ENCODE data around the gene UNC5B. TPM values are rescaled to one million over a fixed set of nuclear protein-coding genes. Genes with fewer than 3 reads are reported as not detected.

UNC5B gene
- total RNA-seq, 1 experiment from 2014 or later: 49.6 TPM

DNA sequence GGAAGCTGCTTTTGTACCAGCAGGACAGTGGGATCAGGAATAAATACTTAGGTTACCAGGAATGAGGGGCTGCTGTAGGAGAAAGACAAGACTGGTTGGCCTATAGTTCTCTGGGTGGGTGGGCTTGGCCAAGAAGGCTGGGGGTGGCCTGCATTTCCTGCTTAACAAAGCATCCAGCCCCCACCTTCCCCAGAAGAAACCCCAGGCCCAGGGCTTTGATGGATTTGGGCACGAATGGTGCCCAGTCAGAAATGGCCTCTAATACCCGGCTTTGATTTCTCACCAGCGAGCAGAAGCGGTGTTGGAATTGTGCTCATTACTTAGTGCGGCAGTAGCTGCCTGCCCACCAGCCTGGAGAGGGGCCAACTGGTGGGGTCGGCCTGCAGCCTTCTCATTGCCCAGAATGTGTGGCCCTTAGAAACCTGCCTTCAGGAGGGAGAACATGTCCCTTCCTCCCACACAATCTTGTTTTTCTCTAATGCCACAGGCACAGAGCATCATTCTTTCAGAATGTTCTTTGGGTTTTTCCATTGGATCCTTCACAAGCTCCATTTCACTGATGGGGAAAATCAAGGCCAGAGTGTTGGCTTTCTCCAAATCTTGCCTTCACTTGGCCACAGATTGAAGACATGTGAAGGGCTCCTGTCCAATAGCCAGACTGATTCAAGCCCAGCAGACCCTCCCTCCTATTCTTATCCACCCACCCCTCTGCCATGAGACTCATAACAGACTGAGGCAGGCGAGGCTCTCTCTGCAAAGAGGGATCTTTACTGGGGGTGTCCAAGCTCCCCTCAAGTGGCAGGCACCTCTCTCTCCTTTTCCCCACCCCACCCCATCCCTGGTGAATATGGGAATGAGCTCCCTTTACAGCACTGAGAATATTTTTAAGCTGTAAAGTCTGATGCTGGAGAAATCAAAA, 2.5 kb downstream of the UNC5B start:
- DNase-seq (ENCODE audit: low spot score) (no peak), ATAC-seq (no peak)
- H3K4me3 Mint-ChIP-seq: peak overlapping the region; percentile 87
- TF ChIP-seq, protein P1, sequence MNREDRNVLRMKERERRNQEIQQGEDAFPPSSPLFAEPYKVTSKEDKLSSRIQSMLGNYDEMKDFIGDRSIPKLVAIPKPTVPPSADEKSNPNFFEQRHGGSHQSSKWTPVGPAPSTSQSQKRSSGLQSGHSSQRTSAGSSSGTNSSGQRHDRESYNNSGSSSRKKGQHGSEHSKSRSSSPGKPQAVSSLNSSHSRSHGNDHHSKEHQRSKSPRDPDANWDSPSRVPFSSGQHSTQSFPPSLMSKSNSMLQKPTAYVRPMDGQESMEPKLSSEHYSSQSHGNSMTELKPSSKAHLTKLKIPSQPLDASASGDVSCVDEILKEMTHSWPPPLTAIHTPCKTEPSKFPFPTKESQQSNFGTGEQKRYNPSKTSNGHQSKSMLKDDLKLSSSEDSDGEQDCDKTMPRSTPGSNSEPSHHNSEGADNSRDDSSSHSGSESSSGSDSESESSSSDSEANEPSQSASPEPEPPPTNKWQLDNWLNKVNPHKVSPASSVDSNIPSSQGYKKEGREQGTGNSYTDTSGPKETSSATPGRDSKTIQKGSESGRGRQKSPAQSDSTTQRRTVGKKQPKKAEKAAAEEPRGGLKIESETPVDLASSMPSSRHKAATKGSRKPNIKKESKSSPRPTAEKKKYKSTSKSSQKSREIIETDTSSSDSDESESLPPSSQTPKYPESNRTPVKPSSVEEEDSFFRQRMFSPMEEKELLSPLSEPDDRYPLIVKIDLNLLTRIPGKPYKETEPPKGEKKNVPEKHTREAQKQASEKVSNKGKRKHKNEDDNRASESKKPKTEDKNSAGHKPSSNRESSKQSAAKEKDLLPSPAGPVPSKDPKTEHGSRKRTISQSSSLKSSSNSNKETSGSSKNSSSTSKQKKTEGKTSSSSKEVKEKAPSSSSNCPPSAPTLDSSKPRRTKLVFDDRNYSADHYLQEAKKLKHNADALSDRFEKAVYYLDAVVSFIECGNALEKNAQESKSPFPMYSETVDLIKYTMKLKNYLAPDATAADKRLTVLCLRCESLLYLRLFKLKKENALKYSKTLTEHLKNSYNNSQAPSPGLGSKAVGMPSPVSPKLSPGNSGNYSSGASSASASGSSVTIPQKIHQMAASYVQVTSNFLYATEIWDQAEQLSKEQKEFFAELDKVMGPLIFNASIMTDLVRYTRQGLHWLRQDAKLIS (CRISPR knock-in tag; IDR thresholded peaks at IDR 0.05; ENCODE audit: borderline replicate concordance): no peak
- TF ChIP-seq RORB (CRISPR knock-in tag; IDR thresholded peaks at IDR 0.05): no peak
- TF ChIP-seq, protein P2, sequence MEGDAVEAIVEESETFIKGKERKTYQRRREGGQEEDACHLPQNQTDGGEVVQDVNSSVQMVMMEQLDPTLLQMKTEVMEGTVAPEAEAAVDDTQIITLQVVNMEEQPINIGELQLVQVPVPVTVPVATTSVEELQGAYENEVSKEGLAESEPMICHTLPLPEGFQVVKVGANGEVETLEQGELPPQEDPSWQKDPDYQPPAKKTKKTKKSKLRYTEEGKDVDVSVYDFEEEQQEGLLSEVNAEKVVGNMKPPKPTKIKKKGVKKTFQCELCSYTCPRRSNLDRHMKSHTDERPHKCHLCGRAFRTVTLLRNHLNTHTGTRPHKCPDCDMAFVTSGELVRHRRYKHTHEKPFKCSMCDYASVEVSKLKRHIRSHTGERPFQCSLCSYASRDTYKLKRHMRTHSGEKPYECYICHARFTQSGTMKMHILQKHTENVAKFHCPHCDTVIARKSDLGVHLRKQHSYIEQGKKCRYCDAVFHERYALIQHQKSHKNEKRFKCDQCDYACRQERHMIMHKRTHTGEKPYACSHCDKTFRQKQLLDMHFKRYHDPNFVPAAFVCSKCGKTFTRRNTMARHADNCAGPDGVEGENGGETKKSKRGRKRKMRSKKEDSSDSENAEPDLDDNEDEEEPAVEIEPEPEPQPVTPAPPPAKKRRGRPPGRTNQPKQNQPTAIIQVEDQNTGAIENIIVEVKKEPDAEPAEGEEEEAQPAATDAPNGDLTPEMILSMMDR (IDR thresholded peaks at IDR 0.05): no peak
- TF ChIP-seq ZNF423 (CRISPR knock-in tag; IDR thresholded peaks at IDR 0.05): no peak
- TF ChIP-seq SOX15 (CRISPR knock-in tag; IDR thresholded peaks at IDR 0.05): no peak
- TF ChIP-seq CREB1 (CRISPR knock-in tag; IDR thresholded peaks at IDR 0.05): no peak
- TF ChIP-seq, protein P3, sequence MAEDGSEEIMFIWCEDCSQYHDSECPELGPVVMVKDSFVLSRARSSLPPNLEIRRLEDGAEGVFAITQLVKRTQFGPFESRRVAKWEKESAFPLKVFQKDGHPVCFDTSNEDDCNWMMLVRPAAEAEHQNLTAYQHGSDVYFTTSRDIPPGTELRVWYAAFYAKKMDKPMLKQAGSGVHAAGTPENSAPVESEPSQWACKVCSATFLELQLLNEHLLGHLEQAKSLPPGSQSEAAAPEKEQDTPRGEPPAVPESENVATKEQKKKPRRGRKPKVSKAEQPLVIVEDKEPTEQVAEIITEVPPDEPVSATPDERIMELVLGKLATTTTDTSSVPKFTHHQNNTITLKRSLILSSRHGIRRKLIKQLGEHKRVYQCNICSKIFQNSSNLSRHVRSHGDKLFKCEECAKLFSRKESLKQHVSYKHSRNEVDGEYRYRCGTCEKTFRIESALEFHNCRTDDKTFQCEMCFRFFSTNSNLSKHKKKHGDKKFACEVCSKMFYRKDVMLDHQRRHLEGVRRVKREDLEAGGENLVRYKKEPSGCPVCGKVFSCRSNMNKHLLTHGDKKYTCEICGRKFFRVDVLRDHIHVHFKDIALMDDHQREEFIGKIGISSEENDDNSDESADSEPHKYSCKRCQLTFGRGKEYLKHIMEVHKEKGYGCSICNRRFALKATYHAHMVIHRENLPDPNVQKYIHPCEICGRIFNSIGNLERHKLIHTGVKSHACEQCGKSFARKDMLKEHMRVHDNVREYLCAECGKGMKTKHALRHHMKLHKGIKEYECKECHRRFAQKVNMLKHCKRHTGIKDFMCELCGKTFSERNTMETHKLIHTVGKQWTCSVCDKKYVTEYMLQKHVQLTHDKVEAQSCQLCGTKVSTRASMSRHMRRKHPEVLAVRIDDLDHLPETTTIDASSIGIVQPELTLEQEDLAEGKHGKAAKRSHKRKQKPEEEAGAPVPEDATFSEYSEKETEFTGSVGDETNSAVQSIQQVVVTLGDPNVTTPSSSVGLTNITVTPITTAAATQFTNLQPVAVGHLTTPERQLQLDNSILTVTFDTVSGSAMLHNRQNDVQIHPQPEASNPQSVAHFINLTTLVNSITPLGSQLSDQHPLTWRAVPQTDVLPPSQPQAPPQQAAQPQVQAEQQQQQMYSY (CRISPR knock-in tag; IDR thresholded peaks at IDR 0.05): no peak
- no peak for TF ChIP-seq ETV6 (CRISPR knock-in tag; IDR thresholded peaks at IDR 0.05)
- TF ChIP-seq, protein P4, sequence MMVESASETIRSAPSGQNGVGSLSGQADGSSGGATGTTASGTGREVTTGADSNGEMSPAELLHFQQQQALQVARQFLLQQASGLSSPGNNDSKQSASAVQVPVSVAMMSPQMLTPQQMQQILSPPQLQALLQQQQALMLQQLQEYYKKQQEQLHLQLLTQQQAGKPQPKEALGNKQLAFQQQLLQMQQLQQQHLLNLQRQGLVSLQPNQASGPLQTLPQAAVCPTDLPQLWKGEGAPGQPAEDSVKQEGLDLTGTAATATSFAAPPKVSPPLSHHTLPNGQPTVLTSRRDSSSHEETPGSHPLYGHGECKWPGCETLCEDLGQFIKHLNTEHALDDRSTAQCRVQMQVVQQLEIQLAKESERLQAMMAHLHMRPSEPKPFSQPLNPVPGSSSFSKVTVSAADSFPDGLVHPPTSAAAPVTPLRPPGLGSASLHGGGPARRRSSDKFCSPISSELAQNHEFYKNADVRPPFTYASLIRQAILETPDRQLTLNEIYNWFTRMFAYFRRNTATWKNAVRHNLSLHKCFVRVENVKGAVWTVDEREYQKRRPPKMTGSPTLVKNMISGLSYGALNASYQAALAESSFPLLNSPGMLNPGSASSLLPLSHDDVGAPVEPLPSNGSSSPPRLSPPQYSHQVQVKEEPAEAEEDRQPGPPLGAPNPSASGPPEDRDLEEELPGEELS (CRISPR knock-in tag; IDR thresholded peaks at IDR 0.05): no peak
- no peak for TF ChIP-seq TEAD4 (CRISPR knock-in tag; IDR thresholded peaks at IDR 0.05)
- TF ChIP-seq FOXP1 (CRISPR knock-in tag; IDR thresholded peaks at IDR 0.05; ENCODE audit: borderline replicate concordance): no peak
- no peak for TF ChIP-seq HMGA2 (CRISPR knock-in tag; IDR thresholded peaks at IDR 0.05)
- TF ChIP-seq, protein P5, sequence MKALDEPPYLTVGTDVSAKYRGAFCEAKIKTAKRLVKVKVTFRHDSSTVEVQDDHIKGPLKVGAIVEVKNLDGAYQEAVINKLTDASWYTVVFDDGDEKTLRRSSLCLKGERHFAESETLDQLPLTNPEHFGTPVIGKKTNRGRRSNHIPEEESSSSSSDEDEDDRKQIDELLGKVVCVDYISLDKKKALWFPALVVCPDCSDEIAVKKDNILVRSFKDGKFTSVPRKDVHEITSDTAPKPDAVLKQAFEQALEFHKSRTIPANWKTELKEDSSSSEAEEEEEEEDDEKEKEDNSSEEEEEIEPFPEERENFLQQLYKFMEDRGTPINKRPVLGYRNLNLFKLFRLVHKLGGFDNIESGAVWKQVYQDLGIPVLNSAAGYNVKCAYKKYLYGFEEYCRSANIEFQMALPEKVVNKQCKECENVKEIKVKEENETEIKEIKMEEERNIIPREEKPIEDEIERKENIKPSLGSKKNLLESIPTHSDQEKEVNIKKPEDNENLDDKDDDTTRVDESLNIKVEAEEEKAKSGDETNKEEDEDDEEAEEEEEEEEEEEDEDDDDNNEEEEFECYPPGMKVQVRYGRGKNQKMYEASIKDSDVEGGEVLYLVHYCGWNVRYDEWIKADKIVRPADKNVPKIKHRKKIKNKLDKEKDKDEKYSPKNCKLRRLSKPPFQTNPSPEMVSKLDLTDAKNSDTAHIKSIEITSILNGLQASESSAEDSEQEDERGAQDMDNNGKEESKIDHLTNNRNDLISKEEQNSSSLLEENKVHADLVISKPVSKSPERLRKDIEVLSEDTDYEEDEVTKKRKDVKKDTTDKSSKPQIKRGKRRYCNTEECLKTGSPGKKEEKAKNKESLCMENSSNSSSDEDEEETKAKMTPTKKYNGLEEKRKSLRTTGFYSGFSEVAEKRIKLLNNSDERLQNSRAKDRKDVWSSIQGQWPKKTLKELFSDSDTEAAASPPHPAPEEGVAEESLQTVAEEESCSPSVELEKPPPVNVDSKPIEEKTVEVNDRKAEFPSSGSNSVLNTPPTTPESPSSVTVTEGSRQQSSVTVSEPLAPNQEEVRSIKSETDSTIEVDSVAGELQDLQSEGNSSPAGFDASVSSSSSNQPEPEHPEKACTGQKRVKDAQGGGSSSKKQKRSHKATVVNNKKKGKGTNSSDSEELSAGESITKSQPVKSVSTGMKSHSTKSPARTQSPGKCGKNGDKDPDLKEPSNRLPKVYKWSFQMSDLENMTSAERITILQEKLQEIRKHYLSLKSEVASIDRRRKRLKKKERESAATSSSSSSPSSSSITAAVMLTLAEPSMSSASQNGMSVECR (CRISPR knock-in tag; IDR thresholded peaks at IDR 0.05; ENCODE audit: borderline replicate concordance): no peak
- TF ChIP-seq EMX1 (CRISPR knock-in tag; IDR thresholded peaks at IDR 0.05): no peak
- TF ChIP-seq ZNF671 (CRISPR knock-in tag; IDR thresholded peaks at IDR 0.05): no peak
- no peak for TF ChIP-seq FOXK1 (CRISPR knock-in tag; IDR thresholded peaks at IDR 0.05)
- TF ChIP-seq JUN (CRISPR knock-in tag; IDR thresholded peaks at IDR 0.05): no peak
- TF ChIP-seq TCF7 (CRISPR knock-in tag; IDR thresholded peaks at IDR 0.05; ENCODE audit: low read depth): no peak
- TF ChIP-seq SMAD4 (CRISPR knock-in tag; IDR thresholded peaks at IDR 0.05): no peak
- ChIA-PET CTCF (interaction anchor here (0.7 to 6.4 kb wide), 8 partner anchors 9 to 312 kb away, joined by 3 to 67 read pairs (median 5); no protein-coding TSS in a partner anchor), POLR2A (interaction anchor here (0.6 to 1.4 kb wide), 4 partner anchors 15 to 1020 kb away, joined by 3 to 5 read pairs (median 3); no protein-coding TSS in a partner anchor)
- H3K27ac Mint-ChIP-seq: peak overlapping the region; percentile 68
- no peaks in the 10 kb centered on the region for H3K36me3 Mint-ChIP-seq
- H3K4me1 Mint-ChIP-seq: peaks cover 62% of the 10 kb centered on the region
- no peaks in the 10 kb centered on the region for H3K9me3 Mint-ChIP-seq
- H3K27me3 Mint-ChIP-seq (ENCODE audit: low read depth): peaks cover 38% of the 10 kb centered on the region

Data from WTC11 (cell line).